NCI-H128 (cell line): Measurements from ENCODE around the gene HNRNPUL2.
"Not testable (repeated sequence)": the region's sequence is repeated elsewhere in the genome, so short reads cannot be mapped to it uniquely, and the experiment has no call there.

ENCODE experiments used
- DNase-seq: peaks from one replicate; lab custom pipeline; 2025; ENCODE audit not compliant: unreplicated experiment; lab: John Stamatoyannopoulos, UW

Gene HNRNPUL2

GRCh38 chr11:62727165-62727871 is at the start of gene HNRNPUL2:
HNRNPUL2 (minus strand) TSS chr11:62727457; CDS start chr11:62727156, 301 bp downstream.
- peak; percentile 99 for DNase-seq

- DNase-seq = no peak
Observed at GRCh38 chr11:62775646-62776045, 48.4 kb upstream of the HNRNPUL2 start.

- DNase-seq = no peak
Observed at GRCh38 chr11:62774407-62774806, 47.1 kb upstream of the HNRNPUL2 start.

- peak; percentile 96 for DNase-seq
Observed at GRCh38 chr11:62771144-62772021, 44.1 kb upstream of the HNRNPUL2 start, which contains the start of gene TAF6L. TAF6L (plus strand) TSS chr11:62771396; CDS start chr11:62775784, 4,388 bp downstream.

DNA sequence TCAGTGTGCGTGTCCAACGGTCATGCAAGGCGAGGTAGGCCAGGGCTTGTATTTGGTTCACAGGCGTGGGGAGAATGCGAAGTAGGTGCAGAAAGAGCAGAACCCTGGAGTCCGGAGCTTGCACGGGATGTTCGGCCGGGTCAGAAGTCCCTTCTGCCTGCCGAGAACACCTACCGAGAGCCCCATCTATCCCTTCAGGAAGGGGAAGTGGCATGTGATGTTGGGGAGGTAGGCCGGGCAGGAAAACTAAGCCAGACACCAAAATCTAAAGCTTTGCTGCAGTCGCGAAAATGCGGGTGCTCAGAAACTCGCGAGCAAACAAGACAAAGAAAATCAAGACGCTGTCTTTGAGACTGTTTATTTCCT is 43.5 kb upstream of the HNRNPUL2 start:
- peak; percentile 59 for DNase-seq

- not testable (repeated sequence) for DNase-seq
Observed at GRCh38 chr11:62760867-62761227, 33.6 kb upstream of the HNRNPUL2 start.

DNA sequence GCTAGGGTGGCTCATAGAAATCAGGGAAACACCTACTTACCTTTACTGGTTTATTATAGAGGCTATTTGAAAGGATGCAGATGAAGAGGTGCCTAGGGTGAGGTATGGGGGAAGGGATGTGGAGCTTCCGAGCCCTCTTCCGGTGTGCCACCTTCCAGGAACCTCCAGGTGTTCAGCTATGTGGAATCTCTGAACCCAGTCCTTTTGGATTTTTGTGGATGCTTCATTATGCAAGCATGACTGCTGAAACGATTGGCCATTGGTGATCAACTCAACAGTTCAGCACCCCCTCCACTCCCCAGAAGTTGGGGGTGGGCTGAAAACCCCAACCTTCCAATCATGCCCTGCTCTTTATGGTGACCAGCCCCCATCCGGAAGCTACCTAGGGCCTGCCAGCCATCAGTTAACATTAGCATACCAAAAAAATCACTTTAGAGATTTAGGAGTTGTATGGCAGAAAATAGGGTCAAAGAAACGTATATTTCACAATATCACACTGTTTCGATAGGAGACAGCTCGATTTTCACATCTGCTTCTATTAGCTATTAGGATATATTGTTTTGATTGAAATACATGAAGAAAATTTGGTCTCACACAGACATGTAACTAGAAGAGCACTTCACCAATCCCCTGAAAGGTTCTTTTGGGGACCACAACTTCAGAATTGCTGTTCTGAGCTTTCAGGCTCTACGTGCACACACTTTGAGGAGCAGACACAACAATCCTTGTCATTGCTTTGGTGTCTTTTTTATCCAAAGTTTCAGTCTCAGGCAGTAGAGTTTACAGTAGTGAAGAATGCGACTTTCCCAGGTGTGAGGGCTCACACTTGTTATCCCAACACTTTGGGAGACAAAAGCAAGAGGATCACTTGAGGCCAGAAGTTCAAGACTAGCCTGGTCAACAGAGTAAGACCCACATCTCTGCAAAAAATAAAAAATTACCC is 30.9 kb upstream of the HNRNPUL2 start:
- DNase-seq = no peak

DNA sequence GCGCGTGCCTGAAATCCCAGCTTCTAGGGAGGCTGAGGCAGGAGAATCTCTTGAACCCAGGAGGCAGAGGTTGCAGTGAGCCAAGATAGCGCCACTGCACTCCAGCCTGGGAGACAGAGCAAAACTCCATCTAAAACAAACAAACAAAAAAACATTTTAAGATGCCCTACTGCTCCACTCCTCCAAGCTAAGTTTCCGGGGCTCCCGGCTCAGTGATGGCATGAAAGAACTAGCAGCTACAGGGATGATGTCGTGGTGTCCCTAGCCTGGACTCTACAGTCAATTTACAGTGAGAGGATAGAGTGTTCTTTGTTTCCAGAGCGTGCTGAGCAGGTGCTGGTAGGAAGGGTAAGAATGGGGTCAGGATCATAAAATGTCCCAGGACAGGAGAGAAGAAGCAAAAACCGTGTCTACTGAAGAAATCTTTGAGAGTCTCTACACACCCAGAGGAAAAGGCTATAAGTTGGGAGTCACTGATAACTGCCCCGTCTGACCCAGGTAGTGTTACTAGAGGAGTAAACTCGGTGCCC is 27.9 kb upstream of the HNRNPUL2 start:
- DNase-seq = no peak

GRCh38 chr11:62753736-62754603 is 26.7 kb upstream of the HNRNPUL2 start, which contains the start of gene ZBTB3:
ZBTB3 (minus strand) TSS chr11:62754160; CDS start chr11:62753664, 496 bp downstream.
- DNase-seq = peak; percentile 95

DNA sequence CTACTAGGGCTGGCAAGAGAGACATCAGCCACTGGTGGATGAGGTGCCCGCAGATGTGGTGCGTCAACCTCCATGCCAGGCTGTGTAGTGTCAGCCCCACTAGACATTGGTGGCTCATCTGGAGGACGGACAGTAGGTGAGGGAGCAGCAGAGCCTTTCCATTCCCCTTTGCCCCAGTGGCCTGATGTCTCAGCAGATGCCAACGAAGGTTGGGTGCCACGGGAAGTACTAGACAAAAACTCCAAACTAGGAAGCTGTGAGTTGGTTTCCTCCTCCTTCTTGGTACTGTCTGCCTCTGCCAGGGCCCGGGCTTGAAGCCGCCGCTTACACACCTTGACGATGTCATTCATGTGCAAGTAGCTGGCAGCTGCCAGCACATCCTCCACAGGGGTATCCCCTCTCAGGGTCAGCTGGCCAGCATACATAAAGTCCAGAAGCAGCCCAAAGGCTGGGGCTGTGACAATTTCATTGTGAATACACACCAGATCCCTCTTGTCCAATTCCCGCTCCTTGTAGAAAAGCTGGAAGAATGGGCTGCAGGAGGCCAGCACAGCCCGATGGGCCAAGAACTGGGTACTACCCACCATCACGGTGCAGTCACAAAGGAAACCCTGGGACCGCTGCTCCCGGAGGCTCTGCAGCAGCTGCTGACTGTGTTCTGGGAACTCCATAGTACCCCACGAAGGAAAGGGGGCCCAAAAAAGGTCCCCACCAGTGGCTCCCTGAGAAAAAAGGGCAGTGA is 25.9 kb upstream of the HNRNPUL2 start:
- DNase-seq = no peak

GRCh38 chr11:62752177-62752785 is 25.0 kb upstream of the HNRNPUL2 start:
- no peak for DNase-seq

GRCh38 chr11:62749931-62750330 is 22.7 kb upstream of the HNRNPUL2 start:
- not testable (repeated sequence) for DNase-seq

DNA sequence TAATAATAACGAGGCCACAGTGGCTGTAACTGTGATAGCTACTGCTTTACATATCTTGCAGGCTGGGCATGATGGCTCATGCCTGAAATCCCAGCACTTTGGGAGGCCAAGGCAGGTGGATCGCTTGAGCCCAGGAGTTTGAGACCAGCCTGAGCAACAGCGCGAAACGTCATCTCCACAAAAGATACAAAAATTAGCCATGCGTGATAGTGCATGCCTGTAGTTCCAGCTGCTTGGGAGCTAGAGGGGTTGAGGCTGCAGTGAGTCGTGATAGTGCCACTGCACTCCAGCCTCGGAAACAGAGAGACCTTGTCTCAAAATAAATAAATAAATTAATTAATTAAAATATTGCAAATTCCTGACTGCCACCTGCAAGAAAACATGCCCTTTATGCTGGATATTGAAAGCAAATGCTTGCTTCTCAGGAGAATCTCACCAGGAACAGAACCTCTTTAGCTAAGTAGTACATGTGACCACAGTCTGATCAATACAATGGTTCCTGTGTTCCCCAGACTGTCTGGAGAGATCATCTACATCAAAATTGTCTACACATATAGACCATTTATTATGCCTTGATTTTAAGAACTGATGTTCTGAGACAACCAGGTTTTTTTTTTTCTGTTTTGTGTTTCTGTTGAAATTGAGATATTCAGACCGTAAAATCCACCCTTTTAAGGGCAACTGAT is 20.4 kb upstream of the HNRNPUL2 start:
- DNase-seq = no peak

- no peak for DNase-seq
Observed at GRCh38 chr11:62737196-62737595, 9.9 kb upstream of the HNRNPUL2 start.

GRCh38 chr11:62732830-62733229 is 5.6 kb upstream of the HNRNPUL2 start:
- no peak for DNase-seq

DNA sequence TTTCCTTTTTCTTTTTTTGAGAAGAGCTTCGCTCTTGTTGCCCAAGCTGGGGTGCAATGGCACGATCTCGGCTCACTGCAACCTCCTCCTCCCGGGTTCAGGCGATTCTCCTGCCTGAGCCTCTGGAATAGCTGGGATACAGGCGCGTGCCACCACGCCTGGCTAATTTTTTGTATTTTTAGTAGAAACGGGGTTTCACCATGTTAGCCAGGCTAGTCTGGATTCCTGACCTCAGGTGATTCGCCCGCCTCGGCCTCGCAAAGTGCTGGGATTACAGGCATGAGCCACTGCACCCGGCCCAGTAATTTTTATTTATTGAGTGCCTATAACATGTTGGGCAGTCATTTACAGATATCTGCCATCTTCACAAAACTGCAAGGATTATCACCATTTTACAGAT is 2.8 kb upstream of the HNRNPUL2 start:
- DNase-seq = not testable (repeated sequence)

- DNase-seq = peak; percentile 62
Observed at GRCh38 chr11:62728171-62728988, 1.1 kb upstream of the HNRNPUL2 start, which contains the start of gene TTC9C. TTC9C (plus strand) TSS chr11:62728486; CDS start chr11:62728849, 363 bp downstream.
